Activated naive CD8-positive, alpha-beta T cell treated with anti-CD3 and anti-CD28 coated beads, Interleukin-2, amount 10 ng/mL, durations not matched to agents 7 days and 5 days (primary cell): ENCODE data around the gene TEKT5. TPM values are rescaled to one million over a fixed set of nuclear protein-coding genes. Genes with fewer than 3 reads are reported as not detected.
"Not testable (repeated sequence)": the region's sequence is repeated elsewhere in the genome, so short reads cannot be mapped to it uniquely, and the experiment has no call there.

ENCODE experiments used
- ATAC-seq: fragments of 150-1000 bp; cut with Tn5 transposase; one replicate; pipeline ENCODE4 v1.10.0; 2021; ENCODE audit warnings: low read depth, moderate library complexity
- POLR2A ChIA-PET: fragments of 350-600 bp; sonication (Branson Sonifier 250); formaldehyde crosslinking; loops from one replicate; lab custom pipeline; 2021; ENCODE audit warnings: antibody characterized with exemption; lab: Charles Lee
- DNase-seq: peaks from one replicate; pipeline ENCODE4 v3.0.0; 2021
- H3K27ac Mint-ChIP-seq: one replicate; pipeline ENCODE4 v1.8.0; 2022; ENCODE audit warnings: mild to moderate bottlenecking, mixed read lengths
- H3K27me3 Mint-ChIP-seq: one replicate; pipeline ENCODE4 v1.8.0; 2022; ENCODE audit warnings: mild to moderate bottlenecking, moderate library complexity, mixed read lengths
- H3K36me3 Mint-ChIP-seq: one replicate; pipeline ENCODE4 v1.8.0; 2021; ENCODE audit warnings: mild to moderate bottlenecking, mixed read lengths
- H3K4me1 Mint-ChIP-seq: one replicate; pipeline ENCODE4 v1.8.0; 2021; ENCODE audit warnings: mixed read lengths
- H3K4me3 Mint-ChIP-seq: one replicate; pipeline ENCODE4 v1.8.0; 2022; ENCODE audit warnings: mild to moderate bottlenecking, moderate library complexity, mixed read lengths
- H3K9me3 Mint-ChIP-seq: one replicate; pipeline ENCODE4 v1.8.0; 2021; ENCODE audit warnings: mixed read lengths
- total RNA-seq, 2 experiments: library from RNA; stranded (reverse); gene quantifications; one replicate each; pipeline ENCODE4 v1.2.3, GENCODE V29; 2021

The TEKT5 gene
- total RNA-seq, 2 experiments from 2014 or later = not detected

GRCh38 chr16:10663146-10663545 lies 31.6 kb downstream of the TEKT5 start:
- Mint-ChIP-seq H3K27ac (no peak overlapping the region), H3K9me3 (no peaks in the 10 kb centered on the region), H3K36me3 (no peaks in the 10 kb centered on the region), H3K27me3 (peaks cover 2% of the 10 kb centered on the region), H3K4me3 (no peak overlapping the region), H3K4me1 (no peaks in the 10 kb centered on the region)
- DNase-seq = no peak
- no peak for ATAC-seq
- POLR2A ChIA-PET = no interaction called here

- no peak for DNase-seq
- Mint-ChIP-seq H3K27me3 (peaks cover 2% of the 10 kb centered on the region), H3K4me1 (no peaks in the 10 kb centered on the region), H3K4me3 (no peak overlapping the region), H3K9me3 (no peaks in the 10 kb centered on the region), H3K36me3 (no peaks in the 10 kb centered on the region), H3K27ac (no peak overlapping the region)
- ATAC-seq = no peak
- POLR2A ChIA-PET = no interaction called here
Measured at GRCh38 chr16:10662212-10662611, 32.5 kb downstream of the TEKT5 start.

DNA sequence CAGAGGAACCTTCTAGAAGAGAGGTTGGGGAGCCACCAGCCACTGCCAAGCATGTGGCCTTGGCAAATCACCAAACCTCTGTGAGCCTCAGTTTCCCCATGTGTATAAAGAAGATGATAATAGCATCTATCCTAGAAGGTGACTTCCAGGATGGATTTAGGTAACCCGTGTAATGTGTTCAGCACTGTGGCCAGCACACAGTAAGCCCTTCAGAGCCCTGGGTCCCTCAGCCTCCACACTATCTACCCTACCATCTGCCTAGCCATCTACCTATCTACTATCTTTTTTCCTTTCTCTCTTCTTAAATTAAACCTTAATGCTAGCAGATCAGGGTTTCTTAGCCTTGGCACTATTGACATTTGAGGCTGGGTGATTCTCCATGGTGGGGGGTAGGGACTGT lies 33.0 kb downstream of the TEKT5 start:
- Mint-ChIP-seq H3K4me3 (no peak overlapping the region), H3K9me3 (no peaks in the 10 kb centered on the region), H3K36me3 (no peaks in the 10 kb centered on the region), H3K4me1 (no peaks in the 10 kb centered on the region), H3K27ac (no peak overlapping the region), H3K27me3 (peaks cover 2% of the 10 kb centered on the region)
- ATAC-seq = no peak
- POLR2A ChIA-PET = no interaction called here
- DNase-seq = no peak

GRCh38 chr16:10660950-10661635 lies 33.6 kb downstream of the TEKT5 start:
- POLR2A ChIA-PET = no interaction called here
- H3K9me3 Mint-ChIP-seq = no peaks in the 10 kb centered on the region
- H3K4me3 Mint-ChIP-seq = no peak overlapping the region
- H3K4me1 Mint-ChIP-seq = no peaks in the 10 kb centered on the region
- no peak overlapping the region for H3K27ac Mint-ChIP-seq
- no peak for DNase-seq
- peaks cover 2% of the 10 kb centered on the region for H3K27me3 Mint-ChIP-seq
- H3K36me3 Mint-ChIP-seq = no peaks in the 10 kb centered on the region
- no peak for ATAC-seq

DNA sequence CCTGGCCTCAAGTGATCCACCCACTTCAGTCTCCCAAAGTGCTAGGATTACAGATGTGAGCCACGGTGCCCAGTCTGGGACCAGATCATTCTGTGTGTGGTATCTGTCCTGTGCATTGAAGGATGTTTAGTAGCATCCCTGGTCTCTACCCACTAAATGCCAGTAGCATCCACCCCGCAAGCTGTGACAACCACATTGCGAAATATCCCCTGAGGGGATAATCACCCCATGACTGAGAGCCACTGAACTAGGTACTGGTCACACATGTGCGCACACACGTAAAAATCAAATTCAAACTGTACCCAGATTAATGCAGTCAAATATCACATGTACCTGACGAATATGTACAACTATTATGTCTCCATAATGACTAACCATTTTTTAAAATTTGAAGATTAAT lies 35.8 kb downstream of the TEKT5 start:
- no peak overlapping the region for H3K27ac Mint-ChIP-seq
- ATAC-seq (no peak), DNase-seq (no peak)
- H3K36me3 Mint-ChIP-seq = no peaks in the 10 kb centered on the region
- H3K4me1 Mint-ChIP-seq = no peaks in the 10 kb centered on the region
- peaks cover 2% of the 10 kb centered on the region for H3K27me3 Mint-ChIP-seq
- no peak overlapping the region for H3K4me3 Mint-ChIP-seq
- POLR2A ChIA-PET = no interaction called here
- no peaks in the 10 kb centered on the region for H3K9me3 Mint-ChIP-seq

DNA sequence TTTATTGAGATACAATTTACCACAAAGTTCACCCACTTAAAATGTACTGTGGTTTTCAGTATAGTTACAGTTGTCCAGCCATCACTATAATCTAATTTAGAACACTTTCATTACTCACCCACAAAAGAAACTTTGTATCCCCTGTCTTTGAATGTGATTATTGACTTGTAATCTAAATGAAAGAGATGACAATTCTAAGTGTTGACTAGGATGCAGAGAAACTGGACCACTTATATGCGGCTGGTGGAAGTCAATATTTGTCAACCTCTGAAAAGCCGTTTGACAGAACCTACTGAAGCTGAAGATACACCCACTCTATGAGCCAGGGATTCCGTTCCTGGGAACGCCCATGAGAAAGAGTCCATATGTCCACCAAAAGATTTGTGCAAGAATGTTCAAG lies 36.8 kb downstream of the TEKT5 start:
- H3K4me1 Mint-ChIP-seq = no peaks in the 10 kb centered on the region
- no peaks in the 10 kb centered on the region for H3K9me3 Mint-ChIP-seq
- no peaks in the 10 kb centered on the region for H3K27me3 Mint-ChIP-seq
- H3K27ac Mint-ChIP-seq = no peak overlapping the region
- H3K4me3 Mint-ChIP-seq = no peak overlapping the region
- H3K36me3 Mint-ChIP-seq = no peaks in the 10 kb centered on the region
- POLR2A ChIA-PET = no interaction called here
- ATAC-seq (no peak), DNase-seq (no peak)

GRCh38 chr16:10656618-10657017 lies 38.1 kb downstream of the TEKT5 start:
- POLR2A ChIA-PET = no interaction called here
- ATAC-seq (no peak), DNase-seq (no peak)
- no peak overlapping the region for H3K4me3 Mint-ChIP-seq
- no peaks in the 10 kb centered on the region for H3K36me3 Mint-ChIP-seq
- H3K9me3 Mint-ChIP-seq = no peaks in the 10 kb centered on the region
- no peak overlapping the region for H3K27ac Mint-ChIP-seq
- H3K27me3 Mint-ChIP-seq = no peaks in the 10 kb centered on the region
- H3K4me1 Mint-ChIP-seq = no peaks in the 10 kb centered on the region

GRCh38 chr16:10655415-10655977 lies 39.2 kb downstream of the TEKT5 start:
- no peaks in the 10 kb centered on the region for H3K36me3 Mint-ChIP-seq
- no peak overlapping the region for H3K27ac Mint-ChIP-seq
- H3K27me3 Mint-ChIP-seq = no peaks in the 10 kb centered on the region
- H3K4me1 Mint-ChIP-seq = no peaks in the 10 kb centered on the region
- POLR2A ChIA-PET = no interaction called here
- H3K9me3 Mint-ChIP-seq = no peaks in the 10 kb centered on the region
- no peak for DNase-seq
- ATAC-seq = no peak
- H3K4me3 Mint-ChIP-seq = no peak overlapping the region

DNA sequence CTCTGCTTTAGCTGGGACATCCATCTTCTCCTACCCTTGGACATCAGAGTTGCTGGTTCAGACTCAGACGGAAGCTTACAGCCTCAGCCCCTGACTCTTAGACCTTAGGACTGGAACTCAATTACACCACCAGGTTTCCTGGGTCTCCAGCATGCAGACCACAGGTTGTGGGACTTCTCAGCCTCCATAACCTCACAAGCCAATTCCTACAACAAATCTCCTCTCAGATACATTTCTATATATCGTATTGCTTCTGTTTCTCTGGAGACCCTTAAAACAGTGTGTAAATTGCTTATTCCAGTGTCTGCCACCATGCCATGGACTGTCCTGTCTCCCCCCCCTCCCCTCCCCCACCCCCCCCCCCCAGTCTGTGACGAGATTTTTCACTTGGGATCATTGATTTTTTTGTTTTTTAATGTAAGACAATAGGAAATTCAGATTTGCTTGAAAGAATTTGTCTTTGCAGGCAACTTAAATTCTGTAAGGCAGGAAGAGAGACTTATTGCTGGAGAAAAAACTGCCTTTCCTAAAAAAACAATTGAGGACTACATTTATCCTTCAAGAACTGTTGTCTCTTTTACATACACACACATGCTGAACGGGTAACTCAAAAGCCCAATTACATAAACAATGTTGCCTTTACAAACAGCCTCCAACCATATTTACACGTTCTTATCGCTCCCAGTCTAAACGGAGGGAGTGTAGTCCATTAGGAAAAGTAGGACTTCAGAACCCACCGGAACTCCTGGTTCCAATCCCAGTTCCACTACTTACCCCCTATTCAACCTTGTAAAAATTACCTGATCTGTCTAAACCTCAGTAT lies 39.9 kb downstream of the TEKT5 start:
- H3K4me3 Mint-ChIP-seq = no peak overlapping the region
- H3K27me3 Mint-ChIP-seq = no peaks in the 10 kb centered on the region
- no peaks in the 10 kb centered on the region for H3K9me3 Mint-ChIP-seq
- DNase-seq = no peak
- ATAC-seq = no peak
- no peaks in the 10 kb centered on the region for H3K4me1 Mint-ChIP-seq
- H3K36me3 Mint-ChIP-seq = no peaks in the 10 kb centered on the region
- POLR2A ChIA-PET = no interaction called here
- H3K27ac Mint-ChIP-seq = no peak overlapping the region

DNA sequence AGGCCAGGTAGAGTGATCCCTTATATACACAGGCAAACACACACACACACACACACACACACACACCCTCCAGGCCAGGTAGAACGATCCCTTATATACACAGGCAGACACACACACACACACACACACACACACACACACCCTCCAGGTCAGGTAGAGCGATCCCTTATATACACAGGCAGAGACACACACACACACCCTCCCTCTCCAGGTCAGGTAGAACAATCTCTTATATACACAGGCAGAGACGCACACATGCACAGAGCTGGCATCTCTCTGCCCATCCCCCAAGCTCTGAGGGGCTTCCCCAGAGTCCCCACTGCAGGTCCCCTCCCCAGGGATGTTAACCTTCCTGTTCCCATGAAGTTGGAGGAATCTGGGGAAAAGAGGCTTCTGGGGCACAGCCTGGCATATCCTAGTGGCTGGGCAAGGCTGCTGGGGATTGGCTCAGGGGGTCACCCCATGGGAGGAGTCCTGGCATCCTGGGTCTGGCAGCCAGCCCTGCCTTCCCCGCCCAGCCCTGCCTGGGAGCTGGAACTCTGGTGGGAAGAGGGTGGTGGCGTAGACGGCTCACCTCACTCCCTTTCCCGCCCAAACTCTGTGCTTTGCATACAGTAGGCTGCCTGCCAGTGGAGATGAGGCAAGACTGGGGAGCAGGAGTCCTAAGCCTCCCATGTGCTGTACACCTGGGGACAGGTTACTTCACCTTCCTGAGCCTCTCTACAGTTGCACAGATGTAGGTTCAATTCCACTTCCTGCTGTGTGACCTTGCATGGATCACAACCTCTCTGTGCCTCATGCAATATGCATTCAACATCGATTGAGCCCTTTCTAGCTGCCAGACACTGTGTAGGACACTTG lies 41.8 kb downstream of the TEKT5 start:
- POLR2A ChIA-PET = no interaction called here
- no peaks in the 10 kb centered on the region for H3K9me3 Mint-ChIP-seq
- no peak overlapping the region for H3K4me3 Mint-ChIP-seq
- H3K27ac Mint-ChIP-seq = no peak overlapping the region
- no peak for DNase-seq
- H3K36me3 Mint-ChIP-seq = no peaks in the 10 kb centered on the region
- no peaks in the 10 kb centered on the region for H3K27me3 Mint-ChIP-seq
- H3K4me1 Mint-ChIP-seq = no peaks in the 10 kb centered on the region
- ATAC-seq = no peak

- ATAC-seq, H3K27me3 Mint-ChIP-seq, H3K4me1 Mint-ChIP-seq, H3K36me3 Mint-ChIP-seq, H3K9me3 Mint-ChIP-seq, POLR2A ChIA-PET, H3K4me3 Mint-ChIP-seq, H3K27ac Mint-ChIP-seq, DNase-seq: not testable (repeated sequence)
Measured at GRCh38 chr16:10649098-10649497, 45.6 kb downstream of the TEKT5 start.

GRCh38 chr16:10647721-10648296 lies 46.9 kb downstream of the TEKT5 start:
- H3K4me1 Mint-ChIP-seq = no peaks in the 10 kb centered on the region
- no peak for ATAC-seq
- no peaks in the 10 kb centered on the region for H3K36me3 Mint-ChIP-seq
- POLR2A ChIA-PET = no interaction called here
- no peaks in the 10 kb centered on the region for H3K27me3 Mint-ChIP-seq
- H3K4me3 Mint-ChIP-seq = no peak overlapping the region
- H3K27ac Mint-ChIP-seq = no peak overlapping the region
- DNase-seq = no peak
- no peaks in the 10 kb centered on the region for H3K9me3 Mint-ChIP-seq

DNA sequence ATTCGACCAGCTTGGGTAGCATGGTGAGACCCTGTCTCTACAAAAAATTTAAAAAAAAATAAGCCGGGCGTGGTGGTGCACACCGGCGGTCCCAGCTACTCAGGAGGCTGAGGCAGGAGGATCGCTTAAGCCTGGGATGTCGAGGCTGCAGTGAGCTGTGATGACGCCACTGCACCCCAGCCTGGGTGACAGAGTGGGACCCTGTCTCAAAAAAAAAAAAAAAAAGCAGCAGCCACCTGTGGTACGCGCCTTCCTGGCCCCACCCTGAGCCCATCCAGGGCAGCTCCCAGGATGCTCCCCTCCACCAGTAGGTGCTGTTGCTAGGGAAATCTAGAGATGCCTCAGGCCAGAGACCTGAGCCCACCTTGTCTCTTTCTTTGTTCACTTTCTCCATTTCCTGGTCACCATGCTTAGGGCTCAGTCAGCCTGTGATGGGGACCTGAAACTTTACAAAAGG lies 47.4 kb downstream of the TEKT5 start:
- no peaks in the 10 kb centered on the region for H3K27me3 Mint-ChIP-seq
- H3K36me3 Mint-ChIP-seq = no peaks in the 10 kb centered on the region
- no peaks in the 10 kb centered on the region for H3K9me3 Mint-ChIP-seq
- no peak overlapping the region for H3K27ac Mint-ChIP-seq
- DNase-seq = no peak
- no peaks in the 10 kb centered on the region for H3K4me1 Mint-ChIP-seq
- no peak overlapping the region for H3K4me3 Mint-ChIP-seq
- POLR2A ChIA-PET = no interaction called here
- ATAC-seq = no peak
